K562 (cell line): ENCODE data around the gene INPP1. TPM values are rescaled to one million over a fixed set of nuclear protein-coding genes. Genes with fewer than 3 reads are reported as not detected.

Experiments used
- EP300 ChIP-seq: IDR thresholded peaks from 2 replicates; pipeline ENCODE4 v1.6.1; 2012; ENCODE audit warnings: low read length, improper control_type of control experiment
- NCOA6 ChIP-seq: fragments of 450-650 bp; IDR thresholded peaks from 2 replicates; pipeline ENCODE4 v1.6.1; 2017; ENCODE audit warnings: mild to moderate bottlenecking
- NFXL1 ChIP-seq: fragments of 450-650 bp; formaldehyde crosslinking; IDR thresholded peaks from 2 replicates; pipeline ENCODE4 v1.4.0; 2021; ENCODE audit warnings: mild to moderate bottlenecking
- NR1H2 ChIP-seq: sonication (generic); formaldehyde crosslinking; IDR thresholded peaks from 2 replicates; pipeline ENCODE4 v1.4.0; 2020; ENCODE audit warnings: mild to moderate bottlenecking, missing genetic modification reagents
- NR2F6 ChIP-seq: fragments of 450-650 bp; formaldehyde crosslinking; IDR thresholded peaks from 2 replicates; pipeline ENCODE4 v1.4.0; 2020; ENCODE audit warnings: mild to moderate bottlenecking
- TBL1XR1 ChIP-seq, 2 experiments: IDR thresholded peaks; 2 replicates each; pipeline ENCODE4 v1.6.1; 2012; ENCODE audit warnings: improper control_type of control experiment in 2 of 2, low read length in 2 of 2, mild to moderate bottlenecking in 1 of 2
- ZNF184 ChIP-seq: sonication (generic); formaldehyde crosslinking; IDR thresholded peaks from 2 replicates; pipeline ENCODE4 v1.5.0; 2020; ENCODE audit warnings: missing genetic modification reagents
- ZNF274 ChIP-seq: IDR thresholded peaks from 2 replicates; pipeline ENCODE4 v1.6.1; 2011; ENCODE audit warnings: low read depth, mild to moderate bottlenecking, low read length, moderate library complexity, borderline replicate concordance
- polyA plus RNA-seq, 8 experiments: library from polyadenylated mRNA; depleted of rRNA in 4 of 8; stranded (reverse) in 5 of 8; unstranded in 3 of 8; fragments of >200 nt; fragmentation: Nextera tagmentation in 2 of 8; fragmentation: Illumina TruSeq in 1 of 8; extraction: Ambion mirVana in 2 of 8; extraction: Trizol in 1 of 8; gene quantifications; 2 replicates each; pipeline versions ENCODE4 v1.2.1 to v1.2.3, GENCODE V29; 2011 to 2014; ENCODE audit warnings: inconsistent platforms in 1 of 8, missing spikeins in 1 of 8
- total RNA-seq, 7 experiments: library from RNA; depleted of rRNA in 6 of 7; stranded (reverse); fragments of >200 nt in 6 of 7; fragmentation: Illumina TruSeq in 2 of 7; extraction: Trizol in 2 of 7; gene quantifications; 2 replicates each; pipeline versions ENCODE4 v1.2.1 to v1.2.3, GENCODE V29; 2011 to 2021; ENCODE audit warnings: low replicate concordance in 1 of 7
- TF ChIP-seq, protein P1 (sequence below): sonication (generic); formaldehyde crosslinking; IDR thresholded peaks from 2 replicates; pipeline ENCODE4 v1.8.0; 2022; ENCODE audit warnings: mild to moderate bottlenecking, missing genetic modification reagents
- TF ChIP-seq, protein P2 (sequence below): fragments of 450-650 bp; IDR thresholded peaks from 2 replicates; pipeline ENCODE4 v1.7.0; 2016; ENCODE audit warnings: borderline replicate concordance
- TF ChIP-seq, protein P3 (sequence below), 2 experiments: fragments of 450-650 bp; IDR thresholded peaks; 2 replicates each; pipeline ENCODE4 v1.6.1; 2016; ENCODE audit warnings: mild to moderate bottlenecking in 2 of 2, borderline replicate concordance in 1 of 2, low read depth in 1 of 2, moderate library complexity in 1 of 2
- TF ChIP-seq, protein P4 (sequence below), 2 experiments: IDR thresholded peaks; 2 replicates each; pipeline ENCODE4 v1.6.1; 2011; ENCODE audit warnings: borderline replicate concordance in 1 of 2, control low read depth in 1 of 2, low read depth in 1 of 2, low read length in 1 of 2, mild to moderate bottlenecking in 1 of 2, mixed read lengths in 1 of 2, moderate library complexity in 1 of 2; ENCODE audit not compliant: insufficient read depth in 1 of 2, insufficient read length in 1 of 2, poor library complexity in 1 of 2, severe bottlenecking in 1 of 2; ENCODE audit errors: extremely low read depth in 1 of 2
- TF ChIP-seq, protein P5 (sequence below): fragments of 250-450 bp; sonication (Bioruptor Pico); IDR thresholded peaks from 2 replicates; pipeline ENCODE4 v1.5.0; 2022; ENCODE audit warnings: mild to moderate bottlenecking

INPP1 gene
- total and polyA plus RNA-seq, 9 of the 15 experiments (the other 6 are each of a cell fraction or from before 2014, with no cell fraction given): 3.7 to 11.8 (median 6.5) TPM

DNA sequence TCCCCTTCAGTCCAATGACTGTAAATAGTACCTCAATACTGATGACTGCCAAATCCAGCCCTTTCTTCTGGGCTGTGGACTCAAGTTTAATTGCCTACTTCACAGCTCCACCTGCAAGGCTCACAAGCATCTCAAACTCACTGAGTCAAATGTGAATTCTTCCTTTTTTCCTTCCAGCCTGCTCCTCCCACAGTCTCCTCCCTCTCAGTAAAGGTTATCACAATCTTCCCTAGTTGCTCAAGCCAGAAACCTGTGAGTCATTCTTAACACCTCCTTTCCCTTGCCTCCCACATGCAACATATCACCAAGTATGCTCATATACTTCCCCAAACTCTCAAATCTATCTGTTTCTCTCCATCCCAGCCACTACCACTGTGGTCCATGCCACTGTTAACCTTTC is 61.1 kb downstream of the INPP1 start (continued):
- TF ChIP-seq NCOA6 (no peak), NR1H2 (CRISPR knock-in tag) (no peak), ZNF274 (no peak), TBL1XR1 (IDR thresholded peaks at IDR 0.05; ENCODE audit: low read length in 2 of 2) (peak in 1 of 2 experiments; percentile 59; a peak in 1 of 4 replicates), NFXL1 (no peak), EP300 (peak; percentile 76), ZNF184 (CRISPR knock-in tag) (no peak), NR2F6 (CRISPR knock-in tag) (no peak)
- TF ChIP-seq, protein P1, sequence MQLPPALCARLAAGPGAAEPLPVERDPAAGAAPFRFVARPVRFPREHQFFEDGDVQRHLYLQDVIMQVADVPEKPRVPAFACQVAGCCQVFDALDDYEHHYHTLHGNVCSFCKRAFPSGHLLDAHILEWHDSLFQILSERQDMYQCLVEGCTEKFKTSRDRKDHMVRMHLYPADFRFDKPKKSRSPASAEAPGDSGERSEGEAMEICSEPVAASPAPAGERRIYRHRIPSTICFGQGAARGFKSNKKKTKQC (CRISPR knock-in tag): no peak
- TF ChIP-seq, protein P2, sequence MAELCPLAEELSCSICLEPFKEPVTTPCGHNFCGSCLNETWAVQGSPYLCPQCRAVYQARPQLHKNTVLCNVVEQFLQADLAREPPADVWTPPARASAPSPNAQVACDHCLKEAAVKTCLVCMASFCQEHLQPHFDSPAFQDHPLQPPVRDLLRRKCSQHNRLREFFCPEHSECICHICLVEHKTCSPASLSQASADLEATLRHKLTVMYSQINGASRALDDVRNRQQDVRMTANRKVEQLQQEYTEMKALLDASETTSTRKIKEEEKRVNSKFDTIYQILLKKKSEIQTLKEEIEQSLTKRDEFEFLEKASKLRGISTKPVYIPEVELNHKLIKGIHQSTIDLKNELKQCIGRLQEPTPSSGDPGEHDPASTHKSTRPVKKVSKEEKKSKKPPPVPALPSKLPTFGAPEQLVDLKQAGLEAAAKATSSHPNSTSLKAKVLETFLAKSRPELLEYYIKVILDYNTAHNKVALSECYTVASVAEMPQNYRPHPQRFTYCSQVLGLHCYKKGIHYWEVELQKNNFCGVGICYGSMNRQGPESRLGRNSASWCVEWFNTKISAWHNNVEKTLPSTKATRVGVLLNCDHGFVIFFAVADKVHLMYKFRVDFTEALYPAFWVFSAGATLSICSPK: no peak
- TF ChIP-seq, protein P3, sequence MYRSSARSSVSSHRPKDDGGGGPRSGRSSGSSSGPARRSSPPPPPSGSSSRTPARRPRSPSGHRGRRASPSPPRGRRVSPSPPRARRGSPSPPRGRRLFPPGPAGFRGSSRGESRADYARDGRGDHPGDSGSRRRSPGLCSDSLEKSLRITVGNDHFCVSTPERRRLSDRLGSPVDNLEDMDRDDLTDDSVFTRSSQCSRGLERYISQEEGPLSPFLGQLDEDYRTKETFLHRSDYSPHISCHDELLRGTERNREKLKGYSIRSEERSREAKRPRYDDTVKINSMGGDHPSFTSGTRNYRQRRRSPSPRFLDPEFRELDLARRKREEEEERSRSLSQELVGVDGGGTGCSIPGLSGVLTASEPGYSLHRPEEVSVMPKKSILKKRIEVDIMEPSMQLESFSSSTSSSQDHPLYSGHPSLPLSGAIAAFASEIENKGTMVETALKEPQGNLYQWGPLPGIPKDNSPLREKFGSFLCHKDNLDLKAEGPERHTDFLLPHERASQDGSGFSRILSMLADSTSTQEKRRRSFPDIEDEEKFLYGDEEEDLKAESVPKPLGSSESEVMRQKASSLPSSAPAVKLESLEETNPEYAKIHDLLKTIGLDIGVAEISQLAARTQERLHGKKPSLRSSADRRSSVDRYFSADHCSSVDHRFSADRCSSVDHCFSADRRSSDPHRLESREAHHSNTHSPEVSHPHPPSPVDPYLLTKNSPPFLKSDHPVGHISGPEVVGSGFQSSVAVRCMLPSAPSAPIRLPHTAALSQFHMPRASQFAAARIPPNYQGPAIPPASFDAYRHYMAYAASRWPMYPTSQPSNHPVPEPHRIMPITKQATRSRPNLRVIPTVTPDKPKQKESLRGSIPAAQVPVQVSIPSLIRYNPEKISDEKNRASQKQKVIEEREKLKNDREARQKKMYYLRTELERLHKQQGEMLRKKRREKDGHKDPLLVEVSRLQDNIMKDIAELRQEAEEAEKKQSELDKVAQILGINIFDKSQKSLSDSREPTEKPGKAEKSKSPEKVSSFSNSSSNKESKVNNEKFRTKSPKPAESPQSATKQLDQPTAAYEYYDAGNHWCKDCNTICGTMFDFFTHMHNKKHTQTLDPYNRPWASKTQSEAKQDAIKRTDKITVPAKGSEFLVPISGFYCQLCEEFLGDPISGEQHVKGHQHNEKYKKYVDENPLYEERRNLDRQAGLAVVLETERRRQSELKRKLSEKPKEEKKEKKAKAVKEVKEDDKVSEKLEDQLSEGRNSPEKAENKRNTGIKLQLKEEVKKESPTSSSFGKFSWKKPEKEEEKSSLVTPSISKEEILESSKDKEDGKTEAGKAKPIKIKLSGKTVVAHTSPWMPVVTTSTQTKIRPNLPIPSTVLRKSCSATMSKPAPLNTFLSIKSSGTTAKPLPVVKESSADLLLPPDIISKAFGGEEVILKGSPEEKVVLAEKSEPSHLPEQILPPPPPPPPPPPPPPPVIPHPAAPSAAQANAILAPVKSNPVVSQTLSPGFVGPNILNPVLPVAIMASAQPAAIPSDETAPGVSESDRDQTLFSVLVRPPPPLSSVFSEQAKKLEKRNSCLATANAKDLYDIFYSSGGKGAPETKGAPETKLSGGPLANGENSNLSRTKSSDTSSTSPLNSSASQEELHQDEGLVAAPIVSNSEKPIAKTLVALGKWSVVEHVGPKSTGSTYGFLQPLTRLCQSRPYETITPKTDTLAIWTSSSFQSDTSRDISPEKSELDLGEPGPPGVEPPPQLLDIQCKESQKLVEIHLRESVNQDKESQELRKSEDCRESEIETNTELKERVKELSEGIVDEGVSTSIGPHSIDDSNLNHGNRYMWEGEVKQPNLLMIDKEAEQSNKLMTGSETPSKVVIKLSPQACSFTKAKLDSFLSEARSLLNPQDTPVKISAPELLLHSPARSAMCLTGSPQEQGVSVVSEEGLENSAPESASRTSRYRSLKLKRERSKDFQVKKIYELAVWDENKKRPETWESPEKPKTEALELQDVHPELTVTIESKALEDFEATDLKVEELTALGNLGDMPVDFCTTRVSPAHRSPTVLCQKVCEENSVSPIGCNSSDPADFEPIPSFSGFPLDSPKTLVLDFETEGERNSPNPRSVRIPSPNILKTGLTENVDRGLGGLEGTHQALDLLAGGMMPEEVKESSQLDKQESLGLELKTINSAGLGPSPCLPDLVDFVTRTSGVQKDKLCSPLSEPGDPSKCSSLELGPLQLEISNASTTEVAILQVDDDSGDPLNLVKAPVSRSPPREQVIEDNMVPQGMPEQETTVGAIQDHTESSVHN (IDR thresholded peaks at IDR 0.05; ENCODE audit: borderline replicate concordance in 1 of 2, low read depth in 1 of 2): no peak
- TF ChIP-seq, protein P4, sequence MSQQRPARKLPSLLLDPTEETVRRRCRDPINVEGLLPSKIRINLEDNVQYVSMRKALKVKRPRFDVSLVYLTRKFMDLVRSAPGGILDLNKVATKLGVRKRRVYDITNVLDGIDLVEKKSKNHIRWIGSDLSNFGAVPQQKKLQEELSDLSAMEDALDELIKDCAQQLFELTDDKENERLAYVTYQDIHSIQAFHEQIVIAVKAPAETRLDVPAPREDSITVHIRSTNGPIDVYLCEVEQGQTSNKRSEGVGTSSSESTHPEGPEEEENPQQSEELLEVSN (IDR thresholded peaks at IDR 0.05; ENCODE audit: borderline replicate concordance in 1 of 2, extremely low read depth in 1 of 2, insufficient read depth in 1 of 2, insufficient read length in 1 of 2, low read depth in 1 of 2, low read length in 1 of 2, poor library complexity in 1 of 2, severe bottlenecking in 1 of 2): peak; percentile 38 to 68
- TF ChIP-seq, protein P5, sequence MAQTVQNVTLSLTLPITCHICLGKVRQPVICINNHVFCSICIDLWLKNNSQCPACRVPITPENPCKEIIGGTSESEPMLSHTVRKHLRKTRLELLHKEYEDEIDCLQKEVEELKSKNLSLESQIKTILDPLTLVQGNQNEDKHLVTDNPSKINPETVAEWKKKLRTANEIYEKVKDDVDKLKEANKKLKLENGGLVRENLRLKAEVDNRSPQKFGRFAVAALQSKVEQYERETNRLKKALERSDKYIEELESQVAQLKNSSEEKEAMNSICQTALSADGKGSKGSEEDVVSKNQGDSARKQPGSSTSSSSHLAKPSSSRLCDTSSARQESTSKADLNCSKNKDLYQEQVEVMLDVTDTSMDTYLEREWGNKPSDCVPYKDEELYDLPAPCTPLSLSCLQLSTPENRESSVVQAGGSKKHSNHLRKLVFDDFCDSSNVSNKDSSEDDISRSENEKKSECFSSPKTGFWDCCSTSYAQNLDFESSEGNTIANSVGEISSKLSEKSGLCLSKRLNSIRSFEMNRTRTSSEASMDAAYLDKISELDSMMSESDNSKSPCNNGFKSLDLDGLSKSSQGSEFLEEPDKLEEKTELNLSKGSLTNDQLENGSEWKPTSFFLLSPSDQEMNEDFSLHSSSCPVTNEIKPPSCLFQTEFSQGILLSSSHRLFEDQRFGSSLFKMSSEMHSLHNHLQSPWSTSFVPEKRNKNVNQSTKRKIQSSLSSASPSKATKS (CRISPR knock-in tag): no peak
